HepG2 (cell line): ENCODE measurements around the gene TSNAX. TPM values are rescaled to one million over a fixed set of nuclear protein-coding genes. Genes with fewer than 3 reads are reported as not detected.
A peak's percentile ranks its signal among the peaks of the same experiment; 100 is the strongest.

Source experiments
- RCOR2 ChIP-seq: IDR thresholded peaks from 2 replicates; pipeline ENCODE4 v1.6.1; 2016; ENCODE audit warnings: missing biosample characterization, missing genetic modification reagents
- SAP130 ChIP-seq: IDR thresholded peaks from 2 replicates; pipeline ENCODE4 v1.6.1; 2016; ENCODE audit warnings: low read depth
- SOX6 ChIP-seq, 2 experiments: fragments of 450-650 bp in 1 of 2; sonication (generic) in 1 of 2; formaldehyde crosslinking in 1 of 2; IDR thresholded peaks; 2 replicates each; pipeline versions ENCODE4 v1.4.0 to v1.6.1; 2017 to 2020; ENCODE audit warnings: antibody characterized with exemption in 1 of 2, mild to moderate bottlenecking in 1 of 2, missing genetic modification reagents in 1 of 2
- ZKSCAN1 ChIP-seq: fragments of 150-350 bp; IDR thresholded peaks from 2 replicates; pipeline ENCODE4 v1.6.1; 2014; ENCODE audit warnings: low read length
- ZNF207 ChIP-seq: fragments of 450-650 bp; IDR thresholded peaks from 2 replicates; pipeline ENCODE4 v1.6.1; 2016; ENCODE audit warnings: antibody characterized with exemption, borderline replicate concordance
- polyA plus RNA-seq, 8 experiments: library from polyadenylated mRNA; depleted of rRNA in 3 of 8; stranded (reverse) in 7 of 8; unstranded in 1 of 8; fragments of >200 nt; fragmentation: Illumina TruSeq in 4 of 8; extraction: Trizol in 4 of 8; gene quantifications; 2 replicates each; pipeline versions ENCODE4 v1.2.1 to v1.2.3, GENCODE V29; 2011 to 2016; ENCODE audit warnings: low read depth in 4 of 8, missing spikeins in 1 of 8, mixed read lengths in 1 of 8; ENCODE audit not compliant: insufficient read depth in 1 of 8
- total RNA-seq, 5 experiments: library from RNA; depleted of rRNA; stranded (reverse); fragments of >200 nt; fragmentation: Illumina TruSeq; extraction: Trizol; gene quantifications; 2 replicates each; pipeline ENCODE4 v1.2.3, GENCODE V29; 2016; ENCODE audit warnings: low read depth in 1 of 5
- TF ChIP-seq, protein P1 (sequence below): sonication (generic); formaldehyde crosslinking; IDR thresholded peaks from 2 replicates; pipeline ENCODE4 v1.4.0; 2020; ENCODE audit warnings: missing genetic modification reagents
- TF ChIP-seq, protein P2 (sequence below): sonication (generic); formaldehyde crosslinking; IDR thresholded peaks from 2 replicates; pipeline ENCODE4 v1.4.0; 2020; ENCODE audit warnings: missing genetic modification reagents
- TF ChIP-seq, protein P3 (sequence below): sonication (generic); formaldehyde crosslinking; IDR thresholded peaks from 2 replicates; pipeline ENCODE4 v1.4.0; 2020; ENCODE audit warnings: missing genetic modification reagents
- TF ChIP-seq, protein P4 (sequence below): sonication (generic); formaldehyde crosslinking; IDR thresholded peaks from 2 replicates; pipeline ENCODE4 v1.8.0; 2022; ENCODE audit warnings: missing genetic modification reagents, mild to moderate bottlenecking, inconsistent platforms, borderline replicate concordance
- TF ChIP-seq, protein P5 (sequence below): IDR thresholded peaks from 2 replicates; pipeline ENCODE4 v1.6.1; 2016; ENCODE audit warnings: control low read depth
- TF ChIP-seq, protein P6 (sequence below): sonication (generic); formaldehyde crosslinking; IDR thresholded peaks from 2 replicates; pipeline ENCODE4 v1.8.1; 2023; ENCODE audit warnings: mild to moderate bottlenecking, missing genetic modification reagents
- TF ChIP-seq, protein P7 (sequence below): sonication (generic); formaldehyde crosslinking; IDR thresholded peaks from 2 replicates; pipeline ENCODE4 v1.5.0; 2020; ENCODE audit warnings: missing genetic modification reagents

Gene TSNAX
- total and polyA plus RNA-seq, 2 of the 13 experiments (the other 11 are each of a cell fraction or from before 2014, with no cell fraction given): 13.2 to 46.2 TPM

DNA sequence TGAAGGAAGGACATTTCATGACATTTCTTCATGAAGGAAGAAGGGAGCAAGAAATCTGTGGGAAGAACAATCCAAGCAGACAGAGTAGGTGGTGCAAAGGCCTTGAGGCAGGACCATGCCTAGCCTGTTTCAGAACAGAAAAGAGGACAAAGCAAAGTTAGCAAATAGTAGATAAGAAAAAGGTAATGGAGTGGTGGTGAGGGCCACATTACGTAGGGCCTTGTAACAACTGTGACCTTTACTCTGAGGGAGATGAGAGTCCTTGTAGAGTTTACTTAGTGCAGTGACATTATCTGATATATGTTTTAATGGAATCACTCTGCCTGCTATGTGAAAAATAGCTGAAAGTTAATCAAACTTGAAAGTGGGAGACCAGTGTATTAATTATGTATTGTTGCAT is 6.4 kb upstream of the TSNAX start (continued):
- TF ChIP-seq, protein P1, sequence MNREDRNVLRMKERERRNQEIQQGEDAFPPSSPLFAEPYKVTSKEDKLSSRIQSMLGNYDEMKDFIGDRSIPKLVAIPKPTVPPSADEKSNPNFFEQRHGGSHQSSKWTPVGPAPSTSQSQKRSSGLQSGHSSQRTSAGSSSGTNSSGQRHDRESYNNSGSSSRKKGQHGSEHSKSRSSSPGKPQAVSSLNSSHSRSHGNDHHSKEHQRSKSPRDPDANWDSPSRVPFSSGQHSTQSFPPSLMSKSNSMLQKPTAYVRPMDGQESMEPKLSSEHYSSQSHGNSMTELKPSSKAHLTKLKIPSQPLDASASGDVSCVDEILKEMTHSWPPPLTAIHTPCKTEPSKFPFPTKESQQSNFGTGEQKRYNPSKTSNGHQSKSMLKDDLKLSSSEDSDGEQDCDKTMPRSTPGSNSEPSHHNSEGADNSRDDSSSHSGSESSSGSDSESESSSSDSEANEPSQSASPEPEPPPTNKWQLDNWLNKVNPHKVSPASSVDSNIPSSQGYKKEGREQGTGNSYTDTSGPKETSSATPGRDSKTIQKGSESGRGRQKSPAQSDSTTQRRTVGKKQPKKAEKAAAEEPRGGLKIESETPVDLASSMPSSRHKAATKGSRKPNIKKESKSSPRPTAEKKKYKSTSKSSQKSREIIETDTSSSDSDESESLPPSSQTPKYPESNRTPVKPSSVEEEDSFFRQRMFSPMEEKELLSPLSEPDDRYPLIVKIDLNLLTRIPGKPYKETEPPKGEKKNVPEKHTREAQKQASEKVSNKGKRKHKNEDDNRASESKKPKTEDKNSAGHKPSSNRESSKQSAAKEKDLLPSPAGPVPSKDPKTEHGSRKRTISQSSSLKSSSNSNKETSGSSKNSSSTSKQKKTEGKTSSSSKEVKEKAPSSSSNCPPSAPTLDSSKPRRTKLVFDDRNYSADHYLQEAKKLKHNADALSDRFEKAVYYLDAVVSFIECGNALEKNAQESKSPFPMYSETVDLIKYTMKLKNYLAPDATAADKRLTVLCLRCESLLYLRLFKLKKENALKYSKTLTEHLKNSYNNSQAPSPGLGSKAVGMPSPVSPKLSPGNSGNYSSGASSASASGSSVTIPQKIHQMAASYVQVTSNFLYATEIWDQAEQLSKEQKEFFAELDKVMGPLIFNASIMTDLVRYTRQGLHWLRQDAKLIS: no peak
- TF ChIP-seq, protein P2, sequence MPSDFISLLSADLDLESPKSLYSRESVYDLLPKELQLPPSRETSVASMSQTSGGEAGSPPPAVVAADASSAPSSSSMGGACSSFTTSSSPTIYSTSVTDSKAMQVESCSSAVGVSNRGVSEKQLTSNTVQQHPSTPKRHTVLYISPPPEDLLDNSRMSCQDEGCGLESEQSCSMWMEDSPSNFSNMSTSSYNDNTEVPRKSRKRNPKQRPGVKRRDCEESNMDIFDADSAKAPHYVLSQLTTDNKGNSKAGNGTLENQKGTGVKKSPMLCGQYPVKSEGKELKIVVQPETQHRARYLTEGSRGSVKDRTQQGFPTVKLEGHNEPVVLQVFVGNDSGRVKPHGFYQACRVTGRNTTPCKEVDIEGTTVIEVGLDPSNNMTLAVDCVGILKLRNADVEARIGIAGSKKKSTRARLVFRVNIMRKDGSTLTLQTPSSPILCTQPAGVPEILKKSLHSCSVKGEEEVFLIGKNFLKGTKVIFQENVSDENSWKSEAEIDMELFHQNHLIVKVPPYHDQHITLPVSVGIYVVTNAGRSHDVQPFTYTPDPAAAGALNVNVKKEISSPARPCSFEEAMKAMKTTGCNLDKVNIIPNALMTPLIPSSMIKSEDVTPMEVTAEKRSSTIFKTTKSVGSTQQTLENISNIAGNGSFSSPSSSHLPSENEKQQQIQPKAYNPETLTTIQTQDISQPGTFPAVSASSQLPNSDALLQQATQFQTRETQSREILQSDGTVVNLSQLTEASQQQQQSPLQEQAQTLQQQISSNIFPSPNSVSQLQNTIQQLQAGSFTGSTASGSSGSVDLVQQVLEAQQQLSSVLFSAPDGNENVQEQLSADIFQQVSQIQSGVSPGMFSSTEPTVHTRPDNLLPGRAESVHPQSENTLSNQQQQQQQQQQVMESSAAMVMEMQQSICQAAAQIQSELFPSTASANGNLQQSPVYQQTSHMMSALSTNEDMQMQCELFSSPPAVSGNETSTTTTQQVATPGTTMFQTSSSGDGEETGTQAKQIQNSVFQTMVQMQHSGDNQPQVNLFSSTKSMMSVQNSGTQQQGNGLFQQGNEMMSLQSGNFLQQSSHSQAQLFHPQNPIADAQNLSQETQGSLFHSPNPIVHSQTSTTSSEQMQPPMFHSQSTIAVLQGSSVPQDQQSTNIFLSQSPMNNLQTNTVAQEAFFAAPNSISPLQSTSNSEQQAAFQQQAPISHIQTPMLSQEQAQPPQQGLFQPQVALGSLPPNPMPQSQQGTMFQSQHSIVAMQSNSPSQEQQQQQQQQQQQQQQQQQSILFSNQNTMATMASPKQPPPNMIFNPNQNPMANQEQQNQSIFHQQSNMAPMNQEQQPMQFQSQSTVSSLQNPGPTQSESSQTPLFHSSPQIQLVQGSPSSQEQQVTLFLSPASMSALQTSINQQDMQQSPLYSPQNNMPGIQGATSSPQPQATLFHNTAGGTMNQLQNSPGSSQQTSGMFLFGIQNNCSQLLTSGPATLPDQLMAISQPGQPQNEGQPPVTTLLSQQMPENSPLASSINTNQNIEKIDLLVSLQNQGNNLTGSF (CRISPR knock-in tag): no peak
- no peak for TF ChIP-seq SOX6 (IDR thresholded peaks at IDR 0.05)
- peak; percentile 69 for TF ChIP-seq SOX6 (CRISPR knock-in tag; IDR thresholded peaks at IDR 0.05)
- TF ChIP-seq, protein P3, sequence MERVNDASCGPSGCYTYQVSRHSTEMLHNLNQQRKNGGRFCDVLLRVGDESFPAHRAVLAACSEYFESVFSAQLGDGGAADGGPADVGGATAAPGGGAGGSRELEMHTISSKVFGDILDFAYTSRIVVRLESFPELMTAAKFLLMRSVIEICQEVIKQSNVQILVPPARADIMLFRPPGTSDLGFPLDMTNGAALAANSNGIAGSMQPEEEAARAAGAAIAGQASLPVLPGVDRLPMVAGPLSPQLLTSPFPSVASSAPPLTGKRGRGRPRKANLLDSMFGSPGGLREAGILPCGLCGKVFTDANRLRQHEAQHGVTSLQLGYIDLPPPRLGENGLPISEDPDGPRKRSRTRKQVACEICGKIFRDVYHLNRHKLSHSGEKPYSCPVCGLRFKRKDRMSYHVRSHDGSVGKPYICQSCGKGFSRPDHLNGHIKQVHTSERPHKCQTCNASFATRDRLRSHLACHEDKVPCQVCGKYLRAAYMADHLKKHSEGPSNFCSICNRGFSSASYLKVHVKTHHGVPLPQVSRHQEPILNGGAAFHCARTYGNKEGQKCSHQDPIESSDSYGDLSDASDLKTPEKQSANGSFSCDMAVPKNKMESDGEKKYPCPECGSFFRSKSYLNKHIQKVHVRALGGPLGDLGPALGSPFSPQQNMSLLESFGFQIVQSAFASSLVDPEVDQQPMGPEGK: no peak
- TF ChIP-seq, protein P4, sequence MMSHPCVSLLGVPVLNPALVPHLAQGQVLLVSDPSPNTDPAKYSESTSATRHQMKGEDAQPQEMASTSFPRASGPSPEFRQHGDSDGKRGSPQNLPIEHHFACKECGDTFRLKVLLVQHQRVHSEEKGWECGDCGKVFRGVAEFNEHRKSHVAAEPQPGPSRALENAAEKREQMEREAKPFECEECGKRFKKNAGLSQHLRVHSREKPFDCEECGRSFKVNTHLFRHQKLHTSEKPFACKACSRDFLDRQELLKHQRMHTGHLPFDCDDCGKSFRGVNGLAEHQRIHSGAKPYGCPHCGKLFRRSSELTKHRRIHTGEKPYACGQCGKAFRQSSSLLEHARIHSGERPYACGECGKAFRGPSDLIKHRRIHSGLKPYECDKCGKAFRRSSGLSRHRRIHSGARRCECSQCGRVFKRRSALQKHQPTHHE (CRISPR knock-in tag): no peak
- TF ChIP-seq, protein P5, sequence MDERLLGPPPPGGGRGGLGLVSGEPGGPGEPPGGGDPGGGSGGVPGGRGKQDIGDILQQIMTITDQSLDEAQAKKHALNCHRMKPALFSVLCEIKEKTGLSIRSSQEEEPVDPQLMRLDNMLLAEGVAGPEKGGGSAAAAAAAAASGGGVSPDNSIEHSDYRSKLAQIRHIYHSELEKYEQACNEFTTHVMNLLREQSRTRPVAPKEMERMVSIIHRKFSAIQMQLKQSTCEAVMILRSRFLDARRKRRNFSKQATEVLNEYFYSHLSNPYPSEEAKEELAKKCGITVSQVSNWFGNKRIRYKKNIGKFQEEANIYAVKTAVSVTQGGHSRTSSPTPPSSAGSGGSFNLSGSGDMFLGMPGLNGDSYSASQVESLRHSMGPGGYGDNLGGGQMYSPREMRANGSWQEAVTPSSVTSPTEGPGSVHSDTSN (CRISPR knock-in tag): no peak
- TF ChIP-seq ZNF207: no peak
- TF ChIP-seq SAP130 (CRISPR knock-in tag): peak; percentile 27; the same call in 1 of the 2 replicates
- 0 out of 2 replicates have a peak, but pooled peaks have one; percentile 23 for TF ChIP-seq RCOR2 (CRISPR knock-in tag)
- TF ChIP-seq, protein P6, sequence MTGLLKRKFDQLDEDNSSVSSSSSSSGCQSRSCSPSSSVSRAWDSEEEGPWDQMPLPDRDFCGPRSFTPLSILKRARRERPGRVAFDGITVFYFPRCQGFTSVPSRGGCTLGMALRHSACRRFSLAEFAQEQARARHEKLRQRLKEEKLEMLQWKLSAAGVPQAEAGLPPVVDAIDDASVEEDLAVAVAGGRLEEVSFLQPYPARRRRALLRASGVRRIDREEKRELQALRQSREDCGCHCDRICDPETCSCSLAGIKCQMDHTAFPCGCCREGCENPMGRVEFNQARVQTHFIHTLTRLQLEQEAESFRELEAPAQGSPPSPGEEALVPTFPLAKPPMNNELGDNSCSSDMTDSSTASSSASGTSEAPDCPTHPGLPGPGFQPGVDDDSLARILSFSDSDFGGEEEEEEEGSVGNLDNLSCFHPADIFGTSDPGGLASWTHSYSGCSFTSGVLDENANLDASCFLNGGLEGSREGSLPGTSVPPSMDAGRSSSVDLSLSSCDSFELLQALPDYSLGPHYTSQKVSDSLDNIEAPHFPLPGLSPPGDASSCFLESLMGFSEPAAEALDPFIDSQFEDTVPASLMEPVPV (CRISPR knock-in tag): no peak
- TF ChIP-seq ZKSCAN1: no peak
- TF ChIP-seq, protein P7, sequence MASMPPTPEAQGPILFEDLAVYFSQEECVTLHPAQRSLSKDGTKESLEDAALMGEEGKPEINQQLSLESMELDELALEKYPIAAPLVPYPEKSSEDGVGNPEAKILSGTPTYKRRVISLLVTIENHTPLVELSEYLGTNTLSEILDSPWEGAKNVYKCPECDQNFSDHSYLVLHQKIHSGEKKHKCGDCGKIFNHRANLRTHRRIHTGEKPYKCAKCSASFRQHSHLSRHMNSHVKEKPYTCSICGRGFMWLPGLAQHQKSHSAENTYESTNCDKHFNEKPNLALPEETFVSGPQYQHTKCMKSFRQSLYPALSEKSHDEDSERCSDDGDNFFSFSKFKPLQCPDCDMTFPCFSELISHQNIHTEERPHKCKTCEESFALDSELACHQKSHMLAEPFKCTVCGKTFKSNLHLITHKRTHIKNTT (CRISPR knock-in tag): no peak
